Loucy (cell line): ENCODE results near the gene BCAS3.

Experiments
- H2AFZ ChIP-seq: fragments of 200-600 bp; sonication (generic); 2 replicates; pipeline ENCODE4 v1.6.0; 2016; ENCODE audit warnings: antibody characterized with exemption, mild to moderate bottlenecking, low read length, moderate library complexity
- H3F3A ChIP-seq: fragments of 200-600 bp; 2 replicates; pipeline ENCODE4 v1.6.0; 2016; ENCODE audit warnings: antibody characterized with exemption, low read depth, mild to moderate bottlenecking
- H3K27me3 ChIP-seq: fragments of 200-600 bp; sonication (generic); 2 replicates; pipeline ENCODE4 v1.6.1; 2014; ENCODE audit warnings: low read length, mild to moderate bottlenecking; ENCODE audit not compliant: insufficient read depth, poor library complexity, severe bottlenecking
- H3K36me3 ChIP-seq: fragments of 200-600 bp; sonication (generic); 2 replicates; pipeline ENCODE4 v1.6.1; 2016; ENCODE audit warnings: low read length; ENCODE audit not compliant: insufficient read depth
- H3K4me1 ChIP-seq: fragments of 200-600 bp; sonication (generic); 2 replicates; pipeline ENCODE4 v1.5.1; 2014; ENCODE audit warnings: low read length, mild to moderate bottlenecking; ENCODE audit not compliant: insufficient read depth, poor library complexity, severe bottlenecking
- H3K4me2 ChIP-seq: fragments of 200-600 bp; sonication (generic); 2 replicates; pipeline ENCODE4 v1.6.0; 2014; ENCODE audit warnings: antibody characterized with exemption, low read length, low read depth, mild to moderate bottlenecking; ENCODE audit not compliant: poor library complexity, severe bottlenecking
- H3K4me3 ChIP-seq: fragments of 200-600 bp; sonication (generic); 2 replicates; pipeline ENCODE4 v1.5.1; 2014; ENCODE audit warnings: low read length, mild to moderate bottlenecking, mixed read lengths; ENCODE audit not compliant: poor library complexity, severe bottlenecking
- H3K79me2 ChIP-seq: fragments of 200-600 bp; sonication (generic); 2 replicates; pipeline ENCODE4 v1.6.1; 2014; ENCODE audit warnings: low read length; ENCODE audit not compliant: insufficient read depth
- H3K9ac ChIP-seq: fragments of 200-600 bp; sonication (generic); 2 replicates; pipeline ENCODE4 v1.6.0; 2014; ENCODE audit warnings: mild to moderate bottlenecking, low read depth, low read length, moderate library complexity; ENCODE audit not compliant: poor library complexity, severe bottlenecking
- H3K9me2 ChIP-seq: fragments of 200-600 bp; sonication (generic); replicated peaks from 2 replicates; pipeline ENCODE4 v1.6.1; 2016; ENCODE audit warnings: low read depth, low read length, mixed read lengths
- H3K9me3 ChIP-seq: fragments of 200-600 bp; sonication (generic); 2 replicates; pipeline ENCODE4 v1.6.1; 2014; ENCODE audit warnings: mild to moderate bottlenecking, antibody characterized with exemption, low read length, low read depth; ENCODE audit not compliant: insufficient read depth
- H4K20me1 ChIP-seq: fragments of 200-600 bp; sonication (generic); 2 replicates; pipeline ENCODE4 v1.6.0; 2014; ENCODE audit warnings: antibody characterized with exemption, low read length, mild to moderate bottlenecking; ENCODE audit not compliant: insufficient read depth, poor library complexity, severe bottlenecking
- EZH2phosphoT487 ChIP-seq: fragments of 200-600 bp; IDR thresholded peaks from 2 replicates; pipeline ENCODE4 v1.6.1; 2018; ENCODE audit warnings: antibody characterized with exemption, mild to moderate bottlenecking, moderate library complexity, borderline replicate concordance
- TF ChIP-seq, protein P1 (sequence below): fragments of 200-600 bp; sonication (generic); conservative IDR thresholded peaks from 2 replicates; pipeline ENCODE4 v1.5.1; 2014; ENCODE audit warnings: mild to moderate bottlenecking, antibody characterized with exemption, low read length

Gene BCAS3

DNA sequence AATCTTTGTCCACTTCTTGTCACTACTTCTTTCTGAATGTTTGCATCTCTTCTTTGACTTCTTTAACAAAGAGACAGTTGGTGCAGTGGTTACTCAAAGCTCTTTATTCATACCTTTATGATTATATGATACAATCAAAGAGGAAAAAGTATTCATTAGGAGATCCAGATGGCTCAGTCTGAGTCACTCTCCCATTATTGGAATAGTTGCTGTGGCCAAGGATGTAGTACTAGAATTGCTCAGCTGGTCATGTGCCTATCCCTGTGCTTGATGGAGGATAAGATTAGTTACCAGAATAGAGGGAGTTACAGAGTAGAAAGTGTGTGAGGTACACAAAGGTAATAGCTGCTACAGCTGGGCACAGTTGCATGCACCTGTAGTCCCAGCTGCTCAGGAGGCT is 18.3 kb downstream of the BCAS3 start:
- H3K4me1 ChIP-seq = no peaks in the 10 kb centered on the region
- H3K4me3 ChIP-seq = no peak overlapping the region
- H3K36me3 ChIP-seq = no peaks in the 10 kb centered on the region
- TF ChIP-seq, protein P1, sequence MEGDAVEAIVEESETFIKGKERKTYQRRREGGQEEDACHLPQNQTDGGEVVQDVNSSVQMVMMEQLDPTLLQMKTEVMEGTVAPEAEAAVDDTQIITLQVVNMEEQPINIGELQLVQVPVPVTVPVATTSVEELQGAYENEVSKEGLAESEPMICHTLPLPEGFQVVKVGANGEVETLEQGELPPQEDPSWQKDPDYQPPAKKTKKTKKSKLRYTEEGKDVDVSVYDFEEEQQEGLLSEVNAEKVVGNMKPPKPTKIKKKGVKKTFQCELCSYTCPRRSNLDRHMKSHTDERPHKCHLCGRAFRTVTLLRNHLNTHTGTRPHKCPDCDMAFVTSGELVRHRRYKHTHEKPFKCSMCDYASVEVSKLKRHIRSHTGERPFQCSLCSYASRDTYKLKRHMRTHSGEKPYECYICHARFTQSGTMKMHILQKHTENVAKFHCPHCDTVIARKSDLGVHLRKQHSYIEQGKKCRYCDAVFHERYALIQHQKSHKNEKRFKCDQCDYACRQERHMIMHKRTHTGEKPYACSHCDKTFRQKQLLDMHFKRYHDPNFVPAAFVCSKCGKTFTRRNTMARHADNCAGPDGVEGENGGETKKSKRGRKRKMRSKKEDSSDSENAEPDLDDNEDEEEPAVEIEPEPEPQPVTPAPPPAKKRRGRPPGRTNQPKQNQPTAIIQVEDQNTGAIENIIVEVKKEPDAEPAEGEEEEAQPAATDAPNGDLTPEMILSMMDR = no peak
- no peak overlapping the region for H3K4me2 ChIP-seq
- H3K9me3 ChIP-seq = no peaks in the 10 kb centered on the region
- no peaks in the 10 kb centered on the region for H4K20me1 ChIP-seq
- no peaks in the 10 kb centered on the region for H3K9me2 ChIP-seq
- no peak overlapping the region for H2AFZ ChIP-seq
- H3K9ac ChIP-seq = no peak overlapping the region
- H3K79me2 ChIP-seq = no peaks in the 10 kb centered on the region
- no peaks in the 10 kb centered on the region for H3F3A ChIP-seq
- no peaks in the 10 kb centered on the region for H3K27me3 ChIP-seq

DNA sequence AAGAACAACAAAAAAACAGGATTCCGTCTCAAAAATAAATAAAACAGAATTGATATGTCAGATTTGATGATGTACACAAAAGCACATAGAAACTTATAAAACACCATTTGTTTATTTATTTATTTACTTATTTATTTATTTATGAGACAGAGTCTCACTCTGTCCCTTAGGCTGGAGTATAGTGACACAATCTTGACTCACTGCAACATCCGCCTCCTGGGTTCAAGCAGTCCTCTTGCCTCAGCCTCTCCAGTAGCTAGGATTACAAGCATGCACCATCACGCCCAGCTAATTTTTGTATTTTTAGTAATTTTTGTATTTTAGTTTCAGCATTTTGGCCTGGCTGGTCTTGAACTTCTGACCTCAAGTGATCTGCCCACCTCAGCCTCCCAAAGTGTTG is 21.4 kb downstream of the BCAS3 start:
- Histone ChIP-seq H3K9ac (no peak overlapping the region), H2AFZ (no peak overlapping the region), H3K4me3 (no peak overlapping the region), H4K20me1 (no peaks in the 10 kb centered on the region), H3K4me1 (no peaks in the 10 kb centered on the region), H3K79me2 (no peaks in the 10 kb centered on the region), H3K4me2 (no peak overlapping the region), H3K36me3 (no peaks in the 10 kb centered on the region), H3F3A (no peaks in the 10 kb centered on the region), H3K9me3 (no peaks in the 10 kb centered on the region), H3K27me3 (no peaks in the 10 kb centered on the region), H3K9me2 (no peaks in the 10 kb centered on the region)
- TF ChIP-seq EZH2phosphoT487 = no peak
- TF ChIP-seq, protein P1 = no peak

DNA sequence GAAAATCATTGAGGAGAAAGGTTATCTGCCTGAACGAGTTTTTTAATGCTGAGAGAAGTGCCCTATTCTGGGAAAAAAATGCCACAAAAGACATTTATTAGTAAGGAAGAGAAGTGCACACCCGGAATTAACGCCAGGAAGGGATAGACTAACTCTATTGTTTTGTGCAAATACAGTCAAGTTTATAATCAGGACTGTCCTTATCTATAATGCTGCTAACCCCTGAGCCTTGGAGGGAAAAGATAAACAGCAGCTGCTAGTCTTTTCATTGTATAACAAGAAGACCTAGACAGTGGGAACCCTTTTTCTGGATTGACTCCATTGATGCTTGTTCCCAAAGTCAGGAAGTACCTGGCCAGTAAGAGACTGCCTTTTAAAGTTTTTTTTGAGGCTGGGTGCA is 26.5 kb downstream of the BCAS3 start:
- Histone ChIP-seq H3K4me2 (no peak overlapping the region), H3K27me3 (no peaks in the 10 kb centered on the region), H3K9me2 (no peaks in the 10 kb centered on the region), H3K79me2 (no peaks in the 10 kb centered on the region), H3K36me3 (no peaks in the 10 kb centered on the region), H3K9ac (no peak overlapping the region), H3F3A (no peaks in the 10 kb centered on the region), H3K4me3 (no peak overlapping the region), H3K4me1 (no peaks in the 10 kb centered on the region), H2AFZ (no peak overlapping the region), H4K20me1 (no peaks in the 10 kb centered on the region), H3K9me3 (no peaks in the 10 kb centered on the region)
- TF ChIP-seq EZH2phosphoT487 = no peak
- TF ChIP-seq, protein P1 = no peak
